Natural killer cell (primary cell): ENCODE data around the gene TBC1D19. TPM values are rescaled to one million over a fixed set of nuclear protein-coding genes. Genes with fewer than 3 reads are reported as not detected.

Source experiments
- ATAC-seq, 3 donors: fragments of 150-1000 bp in 2 of 3; fragments of 200-7000 bp in 1 of 3; cut with Tn5 transposase; 1 replicate in 1 of 3; 2 replicates in 2 of 3; pipeline ENCODE4 v1.10.0; 2021; ENCODE audit warnings: mild to moderate bottlenecking in 2 of 3, moderate library complexity in 2 of 3
- DNase-seq, 2 donors: peaks; one replicate each; pipeline versions ENCODE4 v3.0.0 to v3.0.0-alpha.2; 2013 to 2021; ENCODE audit warnings: mixed read lengths in 1 of 2
- H3K27ac ChIP-seq: one replicate; pipeline ENCODE4 v1.5.1; 2013; ENCODE audit warnings: mild to moderate bottlenecking, low read length
- H3K27me3 ChIP-seq: one replicate; pipeline ENCODE4 v1.6.1; 2013; ENCODE audit warnings: low read length; ENCODE audit not compliant: control insufficient read depth, insufficient read depth
- H3K36me3 ChIP-seq: one replicate; pipeline ENCODE4 v1.6.1; 2013; ENCODE audit warnings: low read length; ENCODE audit not compliant: control insufficient read depth, insufficient read depth
- H3K4me1 ChIP-seq: one replicate; pipeline ENCODE4 v1.6.1; 2013; ENCODE audit warnings: low read length; ENCODE audit not compliant: control insufficient read depth, insufficient read depth
- H3K4me3 ChIP-seq: one replicate; pipeline ENCODE4 v1.5.1; 2013; ENCODE audit warnings: low read length
- H3K9me3 ChIP-seq: one replicate; pipeline ENCODE4 v1.6.1; 2013; ENCODE audit warnings: low read length; ENCODE audit not compliant: control insufficient read depth, insufficient read depth
- H3K27ac Mint-ChIP-seq, 2 donors: one replicate each; pipeline ENCODE4 v1.8.0; 2022; ENCODE audit warnings: mild to moderate bottlenecking in 2 of 2, mixed read lengths in 2 of 2, moderate library complexity in 1 of 2
- H3K27me3 Mint-ChIP-seq, 2 donors: one replicate each; pipeline ENCODE4 v1.8.0; 2022; ENCODE audit warnings: low read depth in 2 of 2, mixed read lengths in 2 of 2
- H3K36me3 Mint-ChIP-seq: one replicate; pipeline ENCODE4 v1.8.0; 2022; ENCODE audit warnings: mixed read lengths
- H3K4me1 Mint-ChIP-seq, 2 donors: one replicate each; pipeline ENCODE4 v1.8.0; 2022; ENCODE audit warnings: mixed read lengths in 2 of 2
- H3K4me3 Mint-ChIP-seq: one replicate; pipeline ENCODE4 v1.8.0; 2022; ENCODE audit warnings: mild to moderate bottlenecking, moderate library complexity, mixed read lengths
- H3K9me3 Mint-ChIP-seq, 2 donors: one replicate each; pipeline ENCODE4 v1.8.0; 2022; ENCODE audit warnings: mixed read lengths in 2 of 2
- CTCF ChIP-seq: fragments of 200-600 bp; IDR thresholded peaks from one replicate; pipeline ENCODE4 v1.8.0; 2022; ENCODE audit warnings: antibody characterized with exemption
- WGBS: methylation state at CpG from one replicate; pipeline ENCODE4 v1.1.7; 2013; ENCODE audit warnings: missing lambda C conversion rate; ENCODE audit not compliant: insufficient coverage; 5-methylcytosine and 5-hydroxymethylcytosine counted together
- intact Hi-C: fragments of 100-400 bp; cut with micrococcal nuclease; formaldehyde crosslinking; loops from one replicate; pipeline ENCODE4 v1.14.2; 2022
- total RNA-seq, 4 donors: library from RNA; stranded (reverse); fragments of 120-200 nt in 1 of 4; gene quantifications; one replicate each; pipeline versions ENCODE4 v1.2.3 to v1.2.4, GENCODE V29; 2013 to 2022

The TBC1D19 gene
- total RNA-seq, 3 donors from 2014 or later (not counting 1 experiment from before 2014, with no cell fraction given) = 13.0 to 21.3 (median 16.8) TPM

- H3K9me3 Mint-ChIP-seq = no peaks in the 10 kb centered on the region
- no peaks in the 10 kb centered on the region for H3K4me1 Mint-ChIP-seq
- H3K27me3 Mint-ChIP-seq = no peaks in the 10 kb centered on the region
- H3K27ac ChIP-seq = no peak overlapping the region
- no peaks in the 10 kb centered on the region for H3K9me3 ChIP-seq
- H3K27me3 ChIP-seq = no peaks in the 10 kb centered on the region
- TF ChIP-seq CTCF = no peak
- no peak for ATAC-seq
- H3K4me1 ChIP-seq = no peaks in the 10 kb centered on the region
- WGBS = no CpG with 5 or more reads among the region's 1 CpG
- intact Hi-C loops = no loop called here
- H3K27ac Mint-ChIP-seq = no peak overlapping the region
- no peak for DNase-seq
- no peak overlapping the region for H3K4me3 ChIP-seq
- no peaks in the 10 kb centered on the region for H3K36me3 Mint-ChIP-seq
- H3K36me3 ChIP-seq = no peaks in the 10 kb centered on the region
- H3K4me3 Mint-ChIP-seq = no peak overlapping the region
Measured at GRCh38 chr4:26737385-26737784, 153.5 kb downstream of the TBC1D19 start.

GRCh38 chr4:26741491-26741871 lies 157.6 kb downstream of the TBC1D19 start:
- DNase-seq (no peak), ATAC-seq (no peak)
- H3K27me3 ChIP-seq = no peaks in the 10 kb centered on the region
- no peak for TF ChIP-seq CTCF
- no peak overlapping the region for H3K27ac Mint-ChIP-seq
- no peak overlapping the region for H3K27ac ChIP-seq
- no peaks in the 10 kb centered on the region for H3K4me1 ChIP-seq
- H3K4me3 ChIP-seq = no peak overlapping the region
- H3K4me1 Mint-ChIP-seq = peaks cover 2 to 4% of the 10 kb centered on the region in 2 donors
- 97% methylated on average over 2 of the region's 2 CpGs for WGBS
- no peak overlapping the region for H3K4me3 Mint-ChIP-seq
- H3K27me3 Mint-ChIP-seq = no peaks in the 10 kb centered on the region
- no peaks in the 10 kb centered on the region for H3K36me3 ChIP-seq
- peaks cover 2 to 5% of the 10 kb centered on the region in 2 donors for H3K9me3 Mint-ChIP-seq
- peaks cover 8% of the 10 kb centered on the region for H3K36me3 Mint-ChIP-seq
- H3K9me3 ChIP-seq = no peaks in the 10 kb centered on the region
- intact Hi-C loops = no loop called here

- peaks cover 2% of the 10 kb centered on the region for H3K4me1 ChIP-seq
- H3K4me3 ChIP-seq = no peak overlapping the region
- Mint-ChIP-seq H3K9me3 (peaks cover 2 to 5% of the 10 kb centered on the region in 2 donors), H3K27ac (no peak overlapping the region), H3K36me3 (peaks cover 17% of the 10 kb centered on the region), H3K4me3 (peak overlapping the region; percentile 13), H3K4me1 (peaks cover 8 to 16% of the 10 kb centered on the region in 2 donors), H3K27me3 (no peaks in the 10 kb centered on the region)
- 18% methylated on average over 2 of the region's 5 CpGs for WGBS
- TF ChIP-seq CTCF = no peak
- intact Hi-C loops = no loop called here
- H3K9me3 ChIP-seq = no peaks in the 10 kb centered on the region
- DNase-seq (peak in 1 of 2 donors; percentile 20), ATAC-seq (peak; percentile 82 to 100 (median 97))
- H3K27ac ChIP-seq = no peak overlapping the region
- no peaks in the 10 kb centered on the region for H3K27me3 ChIP-seq
- H3K36me3 ChIP-seq = peaks cover 18% of the 10 kb centered on the region
Measured at GRCh38 chr4:26746802-26747213, 162.9 kb downstream of the TBC1D19 start.

- Histone ChIP-seq H3K27me3 (no peaks in the 10 kb centered on the region), H3K4me3 (no peak overlapping the region), H3K27ac (no peak overlapping the region), H3K9me3 (no peaks in the 10 kb centered on the region), H3K36me3 (peaks cover 18% of the 10 kb centered on the region), H3K4me1 (peaks cover 2% of the 10 kb centered on the region)
- Mint-ChIP-seq H3K27me3 (no peaks in the 10 kb centered on the region), H3K27ac (no peak overlapping the region), H3K4me1 (peaks cover 8 to 16% of the 10 kb centered on the region in 2 donors), H3K4me3 (no peak overlapping the region), H3K9me3 (peaks cover 2 to 5% of the 10 kb centered on the region in 2 donors), H3K36me3 (peaks cover 17% of the 10 kb centered on the region)
- TF ChIP-seq CTCF = no peak
- DNase-seq = no peak
- intact Hi-C loops = no loop called here
- ATAC-seq = no peak
Measured at GRCh38 chr4:26748811-26749210, 164.9 kb downstream of the TBC1D19 start.
